Caco-2 (cell line): Measurements from ENCODE around the gene OR4D9. TPM values are rescaled to one million over a fixed set of nuclear protein-coding genes. Genes with fewer than 3 reads are reported as not detected.

Experiments used
- BruUV-seq: library from RNA; stranded (reverse); fragments of 400-500 nt; replicated peaks from 2 replicates; lab custom pipeline; 2021; lab: Mats Ljungman, UMichigan
- CTCF ChIA-PET: fragments of 300-600 bp; sonication (Branson Sonifier 250); formaldehyde crosslinking; loops from one replicate; lab custom pipeline; 2022; ENCODE audit warnings: antibody characterized with exemption; lab: Charles Lee
- POLR2A ChIA-PET: fragments of 300-600 bp; sonication (Branson Sonifier 250); formaldehyde crosslinking; loops from one replicate; lab custom pipeline; 2022; ENCODE audit warnings: antibody characterized with exemption; lab: Charles Lee
- DNase-seq, 2 experiments: peaks; one replicate each; pipeline versions ENCODE4 v3.0.0 to v3.0.0-alpha.2; 2020 to 2022
- H3K27me3 ChIP-seq: replicated peaks from 2 replicates; pipeline ENCODE4 v1.6.0; 2011; ENCODE audit warnings: low read length; ENCODE audit not compliant: control insufficient read depth, insufficient read depth
- H3K36me3 ChIP-seq: 2 replicates; pipeline ENCODE4 v1.5.1; 2011; ENCODE audit warnings: low read length; ENCODE audit not compliant: control insufficient read depth, insufficient read depth
- H3K4me1 ChIP-seq: fragments of 250-450 bp; sonication (Bioruptor Pico); 2 replicates; pipeline ENCODE4 v1.5.1; 2020; ENCODE audit warnings: mild to moderate bottlenecking
- H3K4me3 ChIP-seq: 2 replicates; pipeline ENCODE4 v1.5.1; 2011; ENCODE audit warnings: low read depth, mild to moderate bottlenecking, control low read depth, low read length
- H3K9me3 ChIP-seq: fragments of 250-450 bp; sonication (Bioruptor Pico); 2 replicates; pipeline ENCODE4 v1.5.1; 2020; ENCODE audit warnings: mild to moderate bottlenecking, moderate library complexity
- H3K27ac Mint-ChIP-seq: one replicate; pipeline ENCODE4 v1.8.0; 2022; ENCODE audit warnings: mixed read lengths; ENCODE audit not compliant: unreplicated experiment
- H3K27me3 Mint-ChIP-seq: one replicate; pipeline ENCODE4 v1.8.0; 2022; ENCODE audit warnings: mixed read lengths; ENCODE audit not compliant: insufficient read depth, unreplicated experiment
- H3K36me3 Mint-ChIP-seq: one replicate; pipeline ENCODE4 v1.8.0; 2022; ENCODE audit warnings: mild to moderate bottlenecking, mixed read lengths; ENCODE audit not compliant: insufficient read depth, unreplicated experiment
- H3K4me1 Mint-ChIP-seq: one replicate; pipeline ENCODE4 v1.8.0; 2022; ENCODE audit warnings: low read depth, mixed read lengths; ENCODE audit not compliant: unreplicated experiment
- H3K4me3 Mint-ChIP-seq: one replicate; pipeline ENCODE4 v1.8.0; 2022; ENCODE audit warnings: mild to moderate bottlenecking, moderate library complexity, mixed read lengths; ENCODE audit not compliant: unreplicated experiment
- H3K9me3 Mint-ChIP-seq: one replicate; pipeline ENCODE4 v1.8.0; 2022; ENCODE audit warnings: mixed read lengths; ENCODE audit not compliant: unreplicated experiment
- intact Hi-C: fragments of 100-400 bp; cut with micrococcal nuclease; formaldehyde crosslinking; loops from one replicate; pipeline ENCODE4 v1.10.0; 2022; ENCODE audit not compliant: unreplicated experiment
- total RNA-seq: library from RNA; stranded (reverse); gene quantifications from 2 replicates; pipeline ENCODE4 v1.2.3, GENCODE V29; 2022
- TF ChIP-seq, protein P1 (sequence below), 2 experiments: fragments of 200-600 bp in 1 of 2; IDR thresholded peaks; 1 replicate in 1 of 2; 2 replicates in 1 of 2; pipeline versions ENCODE4 v1.5.1 to v1.8.0; 2011 to 2022; ENCODE audit warnings: antibody characterized with exemption in 1 of 2, control low read depth in 1 of 2, inconsistent platforms in 1 of 2, low read depth in 1 of 2, low read length in 1 of 2, mild to moderate bottlenecking in 1 of 2, moderate library complexity in 1 of 2; ENCODE audit not compliant: insufficient read depth in 1 of 2, severe bottlenecking in 1 of 2, unreplicated experiment in 1 of 2

The OR4D9 gene
- total RNA-seq, 1 experiment from 2014 or later: not detected

DNA sequence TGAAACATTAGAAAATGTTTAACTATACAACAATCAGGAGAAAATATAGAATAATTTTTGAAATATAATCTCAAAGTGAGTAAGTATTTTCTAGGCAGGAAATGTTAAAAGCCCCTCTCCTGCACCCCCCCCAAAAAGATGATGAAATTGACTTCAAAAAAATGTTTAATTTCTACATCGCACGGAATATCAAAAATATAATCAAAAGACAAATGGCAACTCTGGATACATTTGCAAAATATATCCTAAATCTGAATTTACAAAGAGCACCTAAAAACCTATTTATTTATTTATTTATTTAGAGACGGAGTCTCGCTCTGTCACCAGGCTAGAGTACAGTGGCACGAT, 36.9 kb downstream of the OR4D9 start:
- H3K27ac Mint-ChIP-seq: peak overlapping the region; percentile 100

DNA sequence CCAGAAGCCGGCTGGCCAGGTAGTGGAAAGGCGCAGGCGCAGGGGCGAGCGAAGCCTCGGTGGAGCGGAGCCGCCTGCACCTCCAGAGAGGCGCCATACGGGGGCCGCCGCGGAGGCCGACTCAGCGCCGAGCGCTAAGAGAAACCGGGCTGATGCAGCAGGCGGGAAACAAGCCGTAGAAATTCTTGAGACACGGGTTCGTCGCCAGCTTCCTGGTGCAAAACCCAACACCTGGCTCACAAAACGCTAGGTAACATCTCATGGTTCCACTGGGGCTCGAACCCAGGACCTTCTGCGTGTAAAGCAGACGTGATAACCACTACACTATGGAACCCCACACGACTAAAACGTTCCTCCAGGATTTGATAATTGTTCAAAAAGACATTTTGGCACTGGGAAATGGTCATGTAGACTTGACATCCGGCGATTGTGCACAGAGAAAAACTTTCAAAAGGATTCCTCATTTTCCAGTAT, 39.1 kb downstream of the OR4D9 start:
- Mint-ChIP-seq H3K4me3 (peak overlapping the region; percentile 80), H3K9me3 (no peaks in the 10 kb centered on the region), H3K4me1 (peaks cover 32% of the 10 kb centered on the region), H3K36me3 (peaks cover 21% of the 10 kb centered on the region), H3K27ac (peak overlapping the region; percentile 100), H3K27me3 (peaks cover 7% of the 10 kb centered on the region)
- no peaks in the 10 kb centered on the region for H3K36me3 ChIP-seq
- ChIA-PET POLR2A (interaction anchor here (0.7 to 1.0 kb wide), 3 partner anchors 13 to 267 kb away, joined by 8 to 9 read pairs (median 9); partner anchors contain the start of gene PATL1), CTCF (interaction anchor here (0.6 to 2.4 kb wide), 4 partner anchors 13 to 1070 kb away, joined by 3 to 11 read pairs (median 6); no protein-coding TSS in a partner anchor)
- peaks cover 28% of the 10 kb centered on the region for H3K4me1 ChIP-seq
- intact Hi-C loops: loop anchor here (1.0 to 10.0 kb wide), 8 partner anchors 11 to 376 kb away; partner anchors contain the start of genes DTX4, MRPL16 and PATL1
- H3K27me3 ChIP-seq: no peaks in the 10 kb centered on the region
- H3K4me3 ChIP-seq: peak overlapping the region; percentile 58
- TF ChIP-seq, protein P1, sequence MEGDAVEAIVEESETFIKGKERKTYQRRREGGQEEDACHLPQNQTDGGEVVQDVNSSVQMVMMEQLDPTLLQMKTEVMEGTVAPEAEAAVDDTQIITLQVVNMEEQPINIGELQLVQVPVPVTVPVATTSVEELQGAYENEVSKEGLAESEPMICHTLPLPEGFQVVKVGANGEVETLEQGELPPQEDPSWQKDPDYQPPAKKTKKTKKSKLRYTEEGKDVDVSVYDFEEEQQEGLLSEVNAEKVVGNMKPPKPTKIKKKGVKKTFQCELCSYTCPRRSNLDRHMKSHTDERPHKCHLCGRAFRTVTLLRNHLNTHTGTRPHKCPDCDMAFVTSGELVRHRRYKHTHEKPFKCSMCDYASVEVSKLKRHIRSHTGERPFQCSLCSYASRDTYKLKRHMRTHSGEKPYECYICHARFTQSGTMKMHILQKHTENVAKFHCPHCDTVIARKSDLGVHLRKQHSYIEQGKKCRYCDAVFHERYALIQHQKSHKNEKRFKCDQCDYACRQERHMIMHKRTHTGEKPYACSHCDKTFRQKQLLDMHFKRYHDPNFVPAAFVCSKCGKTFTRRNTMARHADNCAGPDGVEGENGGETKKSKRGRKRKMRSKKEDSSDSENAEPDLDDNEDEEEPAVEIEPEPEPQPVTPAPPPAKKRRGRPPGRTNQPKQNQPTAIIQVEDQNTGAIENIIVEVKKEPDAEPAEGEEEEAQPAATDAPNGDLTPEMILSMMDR (IDR thresholded peaks at IDR 0.05; ENCODE audit: insufficient read depth in 1 of 2, low read depth in 1 of 2, low read length in 1 of 2, severe bottlenecking in 1 of 2, unreplicated experiment in 1 of 2): peak; percentile 28 to 63
- DNase-seq: peak; percentile 96 to 97
- TSS peak; percentile 99 for BruUV-seq
- H3K9me3 ChIP-seq: no peaks in the 10 kb centered on the region

More for the DNA sequence above, 36.9 kb downstream of the OR4D9 start:
- BruUV-seq: no TSS peak
- intact Hi-C loops: loop anchor here (1.0 kb wide), 1 partner anchor 9 kb away; no protein-coding TSS in a partner anchor
- H3K9me3 Mint-ChIP-seq: no peaks in the 10 kb centered on the region
- TF ChIP-seq, protein P1 (IDR thresholded peaks at IDR 0.05; ENCODE audit: insufficient read depth in 1 of 2, low read depth in 1 of 2, low read length in 1 of 2, severe bottlenecking in 1 of 2, unreplicated experiment in 1 of 2): no peak
- H3K36me3 ChIP-seq: no peaks in the 10 kb centered on the region
- peak overlapping the region; percentile 80 for H3K4me3 Mint-ChIP-seq
- no peak for DNase-seq
- peaks cover 7% of the 10 kb centered on the region for H3K27me3 Mint-ChIP-seq
- CTCF ChIA-PET: interaction anchor here (2.4 kb wide), 1 partner anchor 11 kb away, joined by 11 read pairs; no protein-coding TSS in a partner anchor
- no peaks in the 10 kb centered on the region for H3K27me3 ChIP-seq
- H3K4me1 Mint-ChIP-seq: peaks cover 32% of the 10 kb centered on the region
- H3K4me1 ChIP-seq: peaks cover 27% of the 10 kb centered on the region
- no peaks in the 10 kb centered on the region for H3K9me3 ChIP-seq
- no peak overlapping the region for H3K4me3 ChIP-seq
- POLR2A ChIA-PET: no interaction called here
- peaks cover 21% of the 10 kb centered on the region for H3K36me3 Mint-ChIP-seq

DNA sequence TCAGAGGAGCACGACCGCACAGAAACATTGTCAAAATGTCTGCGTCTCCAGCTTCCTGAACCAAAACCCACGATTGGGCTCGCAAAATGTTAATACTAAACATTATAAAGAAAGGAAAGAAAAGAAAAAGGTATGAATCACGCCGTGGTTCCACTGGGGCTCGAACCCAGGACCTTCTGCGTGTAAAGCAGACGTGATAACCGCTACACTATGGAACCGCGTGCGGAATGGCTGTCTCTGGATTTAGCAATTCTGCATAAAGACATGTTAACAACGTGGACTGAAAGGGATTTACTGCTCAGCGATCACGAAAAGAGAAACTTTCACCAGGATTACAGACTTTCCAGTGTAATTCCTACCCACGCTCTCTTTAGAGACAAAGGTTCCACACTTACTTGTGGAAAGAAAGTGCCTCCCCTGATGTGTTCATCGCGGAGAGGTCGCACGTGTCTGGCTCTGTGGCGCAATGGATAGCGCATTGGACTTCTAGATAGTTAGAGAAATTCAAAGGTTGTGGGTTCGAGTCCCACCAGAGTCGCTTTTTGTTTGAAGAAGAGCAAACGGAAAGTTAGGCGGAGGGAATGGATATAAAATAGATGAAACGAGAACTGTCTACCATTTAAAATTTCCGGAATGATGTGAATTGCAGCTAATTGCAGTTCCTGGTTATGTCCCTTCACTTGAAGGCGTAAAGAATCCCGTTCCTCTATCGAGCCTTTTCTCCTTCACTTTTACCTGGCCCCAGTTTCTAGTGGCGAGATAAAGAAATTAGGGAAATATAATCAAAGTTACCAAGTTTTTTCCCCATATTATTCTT, 39.7 kb downstream of the OR4D9 start:
- TF ChIP-seq, protein P1 (IDR thresholded peaks at IDR 0.05; ENCODE audit: insufficient read depth in 1 of 2, low read depth in 1 of 2, low read length in 1 of 2, severe bottlenecking in 1 of 2, unreplicated experiment in 1 of 2): no peak
- intact Hi-C loops: loop anchor here (1.0 to 10.0 kb wide), 9 partner anchors 10 to 376 kb away; partner anchors contain the start of genes DTX4, MRPL16, OSBP and PATL1
- ChIA-PET CTCF (interaction anchor here (1.0 to 1.9 kb wide), 2 partner anchors 9 to 205 kb away, joined by 4 to 7 read pairs; no protein-coding TSS in a partner anchor), POLR2A (interaction anchor here (0.8 to 1.0 kb wide), 2 partner anchors 10 to 118 kb away, joined by 4 to 9 read pairs; partner anchors contain the start of gene PATL1)
- peak; percentile 85 to 88 for DNase-seq
- Histone ChIP-seq H3K4me3 (peak overlapping the region; percentile 58), H3K36me3 (no peaks in the 10 kb centered on the region), H3K9me3 (no peaks in the 10 kb centered on the region), H3K27me3 (no peaks in the 10 kb centered on the region), H3K4me1 (peaks cover 31% of the 10 kb centered on the region)
- peaks cover 27% of the 10 kb centered on the region for H3K36me3 Mint-ChIP-seq
- H3K9me3 Mint-ChIP-seq: no peaks in the 10 kb centered on the region
- H3K4me1 Mint-ChIP-seq: peaks cover 36% of the 10 kb centered on the region
- H3K27me3 Mint-ChIP-seq: peaks cover 7% of the 10 kb centered on the region
- no TSS peak for BruUV-seq
- peak overlapping the region; percentile 80 for H3K4me3 Mint-ChIP-seq
- peak overlapping the region; percentile 100 for H3K27ac Mint-ChIP-seq
